OCI-LY1 (cell line): ENCODE measurements around the gene AK6.

ENCODE experiments used
- H2AFZ ChIP-seq: fragments of 200-600 bp; sonication (generic), shearing (Covaris generic); 2 replicates; pipeline ENCODE4 v1.6.0; 2014; ENCODE audit warnings: antibody characterized with exemption, mild to moderate bottlenecking, low read length
- H3F3A ChIP-seq: fragments of 200-600 bp; sonication (generic), shearing (Covaris generic); 2 replicates; pipeline ENCODE4 v1.6.0; 2014; ENCODE audit warnings: mild to moderate bottlenecking, antibody characterized with exemption, low read length, moderate library complexity; ENCODE audit not compliant: insufficient read depth
- H3K27ac ChIP-seq: fragments of 200-600 bp; sonication (generic); 2 replicates; pipeline ENCODE4 v1.5.1; 2014; ENCODE audit warnings: low read length, mixed run types, mild to moderate bottlenecking, low read depth; ENCODE audit not compliant: poor library complexity, severe bottlenecking
- H3K27me3 ChIP-seq: fragments of 200-600 bp; sonication (generic); 2 replicates; pipeline ENCODE4 v1.6.0; 2014; ENCODE audit warnings: antibody characterized with exemption, mild to moderate bottlenecking, low read length, moderate library complexity; ENCODE audit not compliant: insufficient read depth
- H3K36me3 ChIP-seq: fragments of 200-600 bp; sonication (generic); 2 replicates; pipeline ENCODE4 v1.6.1; 2014; ENCODE audit warnings: mild to moderate bottlenecking, antibody characterized with exemption, low read length, moderate library complexity, mixed read lengths; ENCODE audit not compliant: insufficient read depth
- H3K4me1 ChIP-seq: fragments of 200-600 bp; sonication (generic); 2 replicates; pipeline ENCODE4 v1.5.1; 2014; ENCODE audit warnings: mild to moderate bottlenecking, low read length, moderate library complexity; ENCODE audit not compliant: insufficient read depth, severe bottlenecking
- H3K4me2 ChIP-seq: fragments of 200-600 bp; sonication (generic), shearing (Covaris generic); 2 replicates; pipeline ENCODE4 v1.6.1; 2014; ENCODE audit warnings: low read length
- H3K4me3 ChIP-seq: fragments of 200-600 bp; sonication (generic); 2 replicates; pipeline ENCODE4 v1.5.1; 2014; ENCODE audit warnings: low read length, low read depth, mild to moderate bottlenecking, mixed read lengths; ENCODE audit not compliant: poor library complexity, severe bottlenecking
- H3K79me2 ChIP-seq: fragments of 200-600 bp; shearing (Covaris generic); 2 replicates; pipeline ENCODE4 v1.6.1; 2016; ENCODE audit warnings: mixed run types, low read length, mixed read lengths; ENCODE audit not compliant: insufficient read depth
- H3K9ac ChIP-seq: fragments of 200-600 bp; sonication (generic), shearing (Covaris generic); 2 replicates; pipeline ENCODE4 v1.6.1; 2014; ENCODE audit warnings: mild to moderate bottlenecking, low read length, mixed read lengths
- H3K9me2 ChIP-seq: fragments of 200-600 bp; sonication (generic), shearing (Covaris generic); 2 replicates; pipeline ENCODE4 v1.6.1; 2014; ENCODE audit warnings: low read depth, mild to moderate bottlenecking, low read length, mixed read lengths
- H3K9me3 ChIP-seq: fragments of 200-600 bp; shearing (Covaris generic); 2 replicates; pipeline ENCODE4 v1.6.1; 2014; ENCODE audit warnings: low read length, mixed read lengths
- H4K20me1 ChIP-seq: fragments of 200-600 bp; sonication (generic), shearing (Covaris generic); 2 replicates; pipeline ENCODE4 v1.6.0; 2016; ENCODE audit warnings: mild to moderate bottlenecking, low read length; ENCODE audit not compliant: insufficient read depth
- EZH2 ChIP-seq: fragments of 200-600 bp; sonication (generic), shearing (Covaris generic); IDR thresholded peaks from 2 replicates; pipeline ENCODE4 v1.8.0; 2017; ENCODE audit warnings: borderline replicate concordance, mixed run types, mild to moderate bottlenecking, antibody characterized with exemption, low read length, moderate library complexity, mixed read lengths
- TF ChIP-seq, protein P1 (sequence below): fragments of 200-600 bp; sonication (generic), shearing (Covaris generic); IDR thresholded peaks from 2 replicates; pipeline ENCODE4 v1.5.1; 2017; ENCODE audit warnings: mild to moderate bottlenecking, antibody characterized with exemption, low read length, moderate library complexity, mixed read lengths

AK6 gene

DNA sequence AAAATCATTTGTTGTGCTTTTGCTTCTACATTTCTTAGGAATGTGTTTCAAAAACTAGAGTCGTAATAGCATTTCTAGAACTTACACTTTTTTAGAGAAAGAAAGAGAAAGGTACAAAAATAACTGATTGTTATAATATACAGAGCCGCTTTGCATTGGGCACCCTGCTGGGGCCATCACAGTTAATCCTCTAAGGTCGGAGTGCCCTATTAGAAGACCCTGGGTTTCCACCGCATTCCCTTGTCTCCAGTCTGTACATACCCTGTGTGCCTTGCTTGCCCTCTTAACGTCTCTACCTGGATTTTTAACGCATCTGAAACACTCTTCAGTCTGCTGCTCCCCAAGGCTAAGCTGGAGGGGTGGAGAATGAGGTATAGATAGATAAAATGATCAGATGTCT lies 46.9 kb upstream of the AK6 start:
- H3K9me3 ChIP-seq: no peaks in the 10 kb centered on the region
- TF ChIP-seq EZH2: no peak
- TF ChIP-seq, protein P1, sequence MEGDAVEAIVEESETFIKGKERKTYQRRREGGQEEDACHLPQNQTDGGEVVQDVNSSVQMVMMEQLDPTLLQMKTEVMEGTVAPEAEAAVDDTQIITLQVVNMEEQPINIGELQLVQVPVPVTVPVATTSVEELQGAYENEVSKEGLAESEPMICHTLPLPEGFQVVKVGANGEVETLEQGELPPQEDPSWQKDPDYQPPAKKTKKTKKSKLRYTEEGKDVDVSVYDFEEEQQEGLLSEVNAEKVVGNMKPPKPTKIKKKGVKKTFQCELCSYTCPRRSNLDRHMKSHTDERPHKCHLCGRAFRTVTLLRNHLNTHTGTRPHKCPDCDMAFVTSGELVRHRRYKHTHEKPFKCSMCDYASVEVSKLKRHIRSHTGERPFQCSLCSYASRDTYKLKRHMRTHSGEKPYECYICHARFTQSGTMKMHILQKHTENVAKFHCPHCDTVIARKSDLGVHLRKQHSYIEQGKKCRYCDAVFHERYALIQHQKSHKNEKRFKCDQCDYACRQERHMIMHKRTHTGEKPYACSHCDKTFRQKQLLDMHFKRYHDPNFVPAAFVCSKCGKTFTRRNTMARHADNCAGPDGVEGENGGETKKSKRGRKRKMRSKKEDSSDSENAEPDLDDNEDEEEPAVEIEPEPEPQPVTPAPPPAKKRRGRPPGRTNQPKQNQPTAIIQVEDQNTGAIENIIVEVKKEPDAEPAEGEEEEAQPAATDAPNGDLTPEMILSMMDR: no peak
- H3K79me2 ChIP-seq: no peaks in the 10 kb centered on the region
- H3K9ac ChIP-seq: peak overlapping the region; percentile 61; the same call in 1 of the 2 replicates
- no peaks in the 10 kb centered on the region for H3K27me3 ChIP-seq
- H4K20me1 ChIP-seq: no peaks in the 10 kb centered on the region
- no peak overlapping the region for H2AFZ ChIP-seq
- H3F3A ChIP-seq: peaks cover 3% of the 10 kb centered on the region; the same call in 1 of the 2 replicates
- H3K9me2 ChIP-seq: no peaks in the 10 kb centered on the region
- H3K36me3 ChIP-seq: peaks cover 18% of the 10 kb centered on the region; the same call in 1 of the 2 replicates
- peaks cover 19% of the 10 kb centered on the region for H3K4me1 ChIP-seq
- H3K27ac ChIP-seq: no peak overlapping the region
- H3K4me2 ChIP-seq: peak overlapping the region; percentile 64
- H3K4me3 ChIP-seq: peak overlapping the region; percentile 71

GRCh38 chr5:69415584-69415958 lies 46.3 kb upstream of the AK6 start:
- H3K4me3 ChIP-seq: peak overlapping the region; percentile 71
- no peak overlapping the region; the same call in 1 of the 2 replicates for H2AFZ ChIP-seq
- H3F3A ChIP-seq: peaks cover 3% of the 10 kb centered on the region; the same call in 1 of the 2 replicates
- peak overlapping the region; percentile 64 for H3K4me2 ChIP-seq
- no peaks in the 10 kb centered on the region for H3K9me2 ChIP-seq
- no peaks in the 10 kb centered on the region for H4K20me1 ChIP-seq
- no peaks in the 10 kb centered on the region for H3K27me3 ChIP-seq
- H3K27ac ChIP-seq: no peak overlapping the region
- peaks cover 19% of the 10 kb centered on the region; the same call in 1 of the 2 replicates for H3K36me3 ChIP-seq
- H3K9ac ChIP-seq: peak overlapping the region; percentile 61
- no peaks in the 10 kb centered on the region for H3K79me2 ChIP-seq
- peaks cover 19% of the 10 kb centered on the region for H3K4me1 ChIP-seq
- H3K9me3 ChIP-seq: no peaks in the 10 kb centered on the region
- TF ChIP-seq, protein P1: no peak
- no peak for TF ChIP-seq EZH2

- Histone ChIP-seq H3K9me3 (no peaks in the 10 kb centered on the region), H3K9me2 (no peaks in the 10 kb centered on the region), H3K36me3 (peaks cover 22% of the 10 kb centered on the region; the same call in 1 of the 2 replicates), H3F3A (peaks cover 3% of the 10 kb centered on the region; the same call in 1 of the 2 replicates), H2AFZ (no peak within 1 kb of the TSS; the same call in 1 of the 2 replicates), H4K20me1 (no peaks in the 10 kb centered on the region), H3K4me1 (peaks cover 19% of the 10 kb centered on the region), H3K79me2 (no peaks in the 10 kb centered on the region), H3K4me2 (peak within 1 kb of the TSS; percentile 64), H3K27me3 (no peaks in the 10 kb centered on the region), H3K27ac (no peak within 1 kb of the TSS), H3K4me3 (peak within 1 kb of the TSS; percentile 71), H3K9ac (peak within 1 kb of the TSS; percentile 61)
- TF ChIP-seq EZH2: no peak
- TF ChIP-seq, protein P1: peak; percentile 19; the same call in 1 of the 2 replicates
These were observed 45.7 kb upstream of the AK6 start, which contains the start of gene MARVELD2 for GRCh38 chr5:69414885-69415583. Gene MARVELD2 (plus strand): TSS chr5:69415116. CDS start chr5:69419386, 4,270 bp downstream.
